Measurements from ENCODE around the gene KLK14. TPM values are rescaled to one million over a fixed set of nuclear protein-coding genes. Genes with fewer than 3 reads are reported as not detected.

The KLK14 gene
- total RNA-seq (2013; cell fraction: nucleolus; rRNA removed): not detected in 2 replicates
- total RNA-seq (2014; rRNA removed) (not detected in 2 replicates), total RNA-seq (2014; rRNA removed; fragmentation: Illumina TruSeq; extraction: Trizol) (not detected in 2 replicates), total RNA-seq (2021) (not detected in 2 replicates), polyA plus RNA-seq (2011; rRNA removed) (not detected in 2 replicates), polyA plus RNA-seq (2014; fragmentation: Illumina TruSeq; extraction: Trizol) (not detected in 2 replicates), polyA plus RNA-seq (2014; fragmentation: Nextera tagmentation; extraction: Ambion mirVana) (not detected), polyA plus RNA-seq (2014; rRNA removed) (0.10 TPM in 1 of 2 replicates, not detected in the other), polyA plus RNA-seq (2016; fragmentation: Nextera tagmentation; extraction: Ambion mirVana) (not detected), polyA minus RNA-seq (2011; rRNA and poly(A)+ RNA removed) (not detected in 2 replicates), Bru-seq, nascent RNA (percentile 32 among the genes with signal in this experiment), BruChase-seq, experiment 1, labeled RNA remaining after a 6-hour chase (percentile 39 among the genes with signal in this experiment), BruChase-seq, experiment 2, labeled RNA remaining after a 2-hour chase (percentile 35 among the genes with signal in this experiment)
- not detected for polyA plus RNA-seq (2011; ENCODE audit: low read depth)
- not detected in 2 replicates for polyA plus RNA-seq (2011; cell fraction: cytosol; rRNA removed)
- polyA plus RNA-seq (2011; cell fraction: nucleus; rRNA removed): 0.19 and 0.44 TPM in 2 replicates
- polyA plus RNA-seq (2012): 0.13 and 0.39 TPM in 2 replicates
- polyA minus RNA-seq (2011; cell fraction: cytosol; rRNA and poly(A)+ RNA removed): not detected in 2 replicates
- not detected in 2 replicates for polyA minus RNA-seq (2011; cell fraction: nucleus; rRNA and poly(A)+ RNA removed)
- long read RNA-seq, experiment 1: 0 reads
- long read RNA-seq, experiment 2: 0 reads

- POLR2A ChIA-PET: no interaction called here
- 20% methylated on average over 7 of the region's 7 CpGs for WGBS (ENCODE audit: insufficient coverage, insufficient replicate concordance, low lambda C conversion rate, missing lambda C conversion rate)
Observed at GRCh38 chr19:51082611-51083010, at the start of gene KLK14. Gene KLK14 (minus strand): TSS chr19:51082887. CDS start chr19:51082614, 273 bp downstream.

More at GRCh38 chr19:51082611-51083010, at the start of gene KLK14:
- Histone ChIP-seq H4K20me1 (ENCODE audit: control insufficient read depth, insufficient read depth) (no peaks in the 10 kb centered on the region), H3K9me3 (replicated peaks; ENCODE audit: control insufficient read depth, insufficient read depth, low read length) (no peaks in the 10 kb centered on the region), H3K4me1 (ENCODE audit: control insufficient read depth, insufficient read depth, low read length) (no peaks in the 10 kb centered on the region), H3K27ac (ENCODE audit: control insufficient read depth, insufficient read depth) (no peak within 1 kb of the TSS), H3K27me3 (replicated peaks in 1 of 2; ENCODE audit: control insufficient read depth in 2 of 2, insufficient read depth in 2 of 2, low read length in 1 of 2) (no peaks in the 10 kb centered on the region), H3K9ac (ENCODE audit: control insufficient read depth, insufficient read depth, low read length) (no peak within 1 kb of the TSS), H2AFZ (ENCODE audit: control insufficient read depth, low read depth, low read length) (no peak within 1 kb of the TSS), H3K4me2 (ENCODE audit: control insufficient read depth, insufficient read depth) (no peak within 1 kb of the TSS), H3K79me2 (ENCODE audit: control insufficient read depth, insufficient read depth, low read length) (no peaks in the 10 kb centered on the region), H3K36me3 (ENCODE audit: control insufficient read depth in 2 of 2, insufficient read depth in 2 of 2, low read length in 1 of 2) (no peaks in the 10 kb centered on the region), H3K4me3 (no peak within 1 kb of the TSS)
- CTCF ChIA-PET: no interaction called here
- ATAC-seq (no peak), DNase-seq (ENCODE audit: low read depth, low spot score) (no peak), FAIRE-seq (no peak)
- RAD21 ChIA-PET (ENCODE audit: unreplicated experiment): no interaction called here
- in situ Hi-C loops (cut with MboI): no loop called here
- BruUV-seq (replicated peaks): no TSS peak
- SMC1A ChIA-PET (ENCODE audit: uncharacterized antibody, unreplicated experiment): no interaction called here
- intact Hi-C loops (cut with micrococcal nuclease; ENCODE audit: unreplicated experiment): no loop called here
- no peak for TF ChIP-seq ZBTB33 (IDR thresholded peaks at IDR 0.05)
